ENCODE results near the gene UBXN1. TPM values are rescaled to one million over a fixed set of nuclear protein-coding genes. Genes with fewer than 3 reads are reported as not detected.

UBXN1 gene
- total and polyA plus RNA-seq, 3 donors from 2014 or later, result 173 to 196 (median 190) TPM

DNA sequence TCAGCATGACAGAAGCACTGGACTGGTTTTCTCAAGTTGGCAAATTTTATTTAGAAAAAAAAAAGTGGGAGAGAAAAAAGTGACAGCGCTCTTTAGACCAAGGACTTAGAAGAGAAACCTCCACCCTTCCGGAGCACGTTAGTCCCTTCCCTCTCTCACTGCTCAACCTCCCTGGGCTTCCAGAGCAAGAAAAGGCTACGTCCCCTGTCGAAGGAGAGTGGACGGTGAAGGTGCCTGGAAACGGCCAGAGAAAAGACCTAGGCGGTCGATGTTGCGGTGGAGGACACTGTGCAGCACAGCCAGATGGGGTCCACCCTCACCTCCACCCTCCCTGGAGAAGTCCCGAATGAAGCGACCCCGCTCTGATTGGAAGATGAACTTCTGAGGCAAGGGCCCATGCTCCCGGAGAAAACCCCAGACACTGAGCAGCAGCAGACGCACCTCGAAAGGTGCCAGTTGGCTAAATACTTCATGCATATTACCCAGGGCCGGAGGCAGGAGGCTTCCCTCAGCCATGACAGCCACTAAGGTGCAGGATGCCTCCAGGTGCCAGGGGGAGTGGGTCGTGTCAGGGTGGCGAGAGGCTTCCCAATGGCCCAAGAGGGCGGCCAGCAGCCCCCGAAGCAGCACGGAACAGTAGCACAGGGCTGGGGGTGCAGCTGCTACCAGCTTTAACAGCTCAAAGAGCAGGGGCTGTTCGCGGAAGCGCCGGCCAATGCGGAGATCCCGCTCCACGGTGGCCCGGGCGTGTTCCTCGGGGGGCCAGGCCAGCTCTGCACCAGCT lies 31.9 kb downstream of the UBXN1 start:
- Histone ChIP-seq H3K36me3 (ENCODE audit: low read depth, missing control alignments) (no peaks in the 10 kb centered on the region), H3K4me1 (peaks cover 20% of the 10 kb centered on the region), H3K4me3 (peak overlapping the region; percentile 97 to 100), H3K9me3 (no peaks in the 10 kb centered on the region), H3K27ac (peak overlapping the region in 1 of 2 donors; percentile 95), H3K27me3 (no peaks in the 10 kb centered on the region)
- intact Hi-C loops (cut with DNase I; ENCODE audit: low total_unique reads), result no loop called here
- TF ChIP-seq, protein P1, sequence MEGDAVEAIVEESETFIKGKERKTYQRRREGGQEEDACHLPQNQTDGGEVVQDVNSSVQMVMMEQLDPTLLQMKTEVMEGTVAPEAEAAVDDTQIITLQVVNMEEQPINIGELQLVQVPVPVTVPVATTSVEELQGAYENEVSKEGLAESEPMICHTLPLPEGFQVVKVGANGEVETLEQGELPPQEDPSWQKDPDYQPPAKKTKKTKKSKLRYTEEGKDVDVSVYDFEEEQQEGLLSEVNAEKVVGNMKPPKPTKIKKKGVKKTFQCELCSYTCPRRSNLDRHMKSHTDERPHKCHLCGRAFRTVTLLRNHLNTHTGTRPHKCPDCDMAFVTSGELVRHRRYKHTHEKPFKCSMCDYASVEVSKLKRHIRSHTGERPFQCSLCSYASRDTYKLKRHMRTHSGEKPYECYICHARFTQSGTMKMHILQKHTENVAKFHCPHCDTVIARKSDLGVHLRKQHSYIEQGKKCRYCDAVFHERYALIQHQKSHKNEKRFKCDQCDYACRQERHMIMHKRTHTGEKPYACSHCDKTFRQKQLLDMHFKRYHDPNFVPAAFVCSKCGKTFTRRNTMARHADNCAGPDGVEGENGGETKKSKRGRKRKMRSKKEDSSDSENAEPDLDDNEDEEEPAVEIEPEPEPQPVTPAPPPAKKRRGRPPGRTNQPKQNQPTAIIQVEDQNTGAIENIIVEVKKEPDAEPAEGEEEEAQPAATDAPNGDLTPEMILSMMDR (IDR thresholded peaks at IDR 0.05), result no peak
- no peak for TF ChIP-seq POLR2A (IDR thresholded peaks at IDR 0.05)
- DNase-seq, result no peak
- 36 to 57% methylated on average over 11 to 32 of the region's 32 CpGs for WGBS, 2 donors

DNA sequence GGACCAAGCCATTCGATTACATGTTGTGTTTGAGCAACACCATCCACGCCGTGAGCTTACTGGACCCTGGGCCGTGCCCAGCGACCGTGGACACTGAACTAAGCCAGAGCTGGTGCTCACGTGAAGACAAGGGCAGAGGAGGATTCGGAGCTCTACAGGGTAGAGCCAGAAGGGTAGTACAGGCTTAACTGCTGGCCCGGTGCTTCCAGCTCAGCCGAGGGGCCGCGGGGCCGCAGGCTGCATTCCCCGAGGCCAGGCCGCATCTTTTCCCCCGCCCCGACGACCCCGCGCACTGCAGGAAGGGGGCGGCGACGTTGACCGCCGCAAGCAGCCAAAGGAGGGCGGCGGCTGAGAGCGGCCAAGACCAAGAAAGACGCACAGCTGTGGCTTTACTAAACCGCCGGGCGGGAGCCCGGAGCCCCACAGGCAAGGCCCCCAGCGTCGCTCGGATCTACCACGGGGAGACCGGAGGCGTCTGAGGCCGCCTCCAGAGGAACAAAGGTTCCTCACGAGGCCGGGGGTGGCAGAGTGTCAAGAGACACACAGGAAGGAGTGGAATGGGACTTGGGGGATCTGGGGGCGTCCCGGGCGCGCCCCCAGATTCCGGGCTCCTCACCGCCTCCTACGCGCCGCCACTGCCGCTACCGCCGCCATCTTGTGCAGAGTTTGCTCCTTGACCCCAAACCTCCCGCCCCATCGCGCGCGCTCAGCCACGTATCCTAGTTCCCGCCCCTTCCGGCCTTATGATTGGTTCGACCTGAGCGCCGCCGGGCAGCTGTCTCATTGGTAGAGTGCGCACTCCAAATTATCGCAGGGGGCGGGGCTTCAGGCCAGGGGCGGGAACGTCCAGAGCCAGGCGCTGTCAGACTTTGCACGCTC lies 32.7 kb downstream of the UBXN1 start, which contains the start of gene GANAB:
Gene GANAB (minus strand): TSS at position 668 of the 879 bp plus-strand sequence. CDS start 14 bp downstream, at position 654.
- peak; percentile 100 for DNase-seq
- 0 to 1% methylated on average over 32 to 73 of the region's 73 CpGs for WGBS, 2 donors
- peak; percentile 74 for TF ChIP-seq POLR2A (IDR thresholded peaks at IDR 0.05)
- TF ChIP-seq, protein P1 (IDR thresholded peaks at IDR 0.05), result no peak
- Histone ChIP-seq H3K27me3 (no peaks in the 10 kb centered on the region), H3K4me3 (peak within 1 kb of the TSS; percentile 97 to 100), H3K9me3 (no peaks in the 10 kb centered on the region), H3K4me1 (peaks cover 13% of the 10 kb centered on the region), H3K27ac (peak within 1 kb of the TSS; percentile 93 to 95), H3K36me3 (ENCODE audit: low read depth, missing control alignments) (no peaks in the 10 kb centered on the region)
- intact Hi-C loops (cut with DNase I; ENCODE audit: low total_unique reads), result no loop called here

DNA sequence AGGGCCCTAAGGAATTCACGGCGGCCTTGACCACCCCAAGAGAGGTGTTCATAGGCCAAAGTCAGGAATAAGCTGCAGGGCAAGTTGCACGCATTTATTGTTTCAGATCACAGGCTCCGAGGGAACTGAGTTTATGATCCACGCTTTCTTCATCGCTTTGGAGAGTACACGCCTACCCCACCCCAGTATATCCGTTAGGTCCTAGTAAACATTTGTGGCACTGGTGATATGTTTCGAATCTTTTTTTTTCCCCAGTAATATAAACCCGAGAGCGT lies 33.3 kb downstream of the UBXN1 start:
- Histone ChIP-seq H3K27me3 (no peaks in the 10 kb centered on the region), H3K27ac (peak overlapping the region; percentile 93 to 95), H3K4me1 (peaks cover 13% of the 10 kb centered on the region), H3K4me3 (peak overlapping the region; percentile 97 to 100), H3K9me3 (no peaks in the 10 kb centered on the region), H3K36me3 (ENCODE audit: low read depth, missing control alignments) (no peaks in the 10 kb centered on the region)
- no peak for TF ChIP-seq POLR2A (IDR thresholded peaks at IDR 0.05)
- TF ChIP-seq, protein P1 (IDR thresholded peaks at IDR 0.05), result no peak
- 4 to 8% methylated on average over 11 of the region's 11 CpGs for WGBS, 2 donors
- no peak for DNase-seq
- intact Hi-C loops (cut with DNase I; ENCODE audit: low total_unique reads), result no loop called here

DNA sequence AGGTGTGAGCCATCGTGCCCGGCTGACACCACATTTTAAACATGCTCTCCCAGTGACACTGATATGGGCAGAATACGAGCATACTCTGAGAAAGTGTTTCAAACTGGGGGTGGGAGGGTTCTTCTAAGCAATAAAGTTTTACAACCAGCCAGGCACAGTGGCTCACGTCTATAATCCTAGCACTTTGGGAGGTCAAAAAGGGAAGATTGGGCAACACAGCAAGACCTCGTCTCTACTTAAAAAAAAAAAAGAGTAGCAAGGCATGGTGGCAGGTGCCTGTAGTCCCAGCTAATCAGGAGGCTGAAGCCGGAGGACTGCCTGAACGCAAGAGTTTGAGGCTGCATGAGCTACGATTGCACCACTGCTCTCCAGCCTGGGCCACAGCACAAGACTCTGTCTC lies 34.7 kb downstream of the UBXN1 start:
- Histone ChIP-seq H3K36me3 (ENCODE audit: low read depth, missing control alignments) (no peaks in the 10 kb centered on the region), H3K9me3 (no peaks in the 10 kb centered on the region), H3K27ac (no peak overlapping the region), H3K4me1 (peaks cover 13% of the 10 kb centered on the region), H3K4me3 (no peak overlapping the region), H3K27me3 (no peaks in the 10 kb centered on the region)
- TF ChIP-seq, protein P1 (IDR thresholded peaks at IDR 0.05), result no peak
- TF ChIP-seq POLR2A (IDR thresholded peaks at IDR 0.05), result no peak
- 65 to 68% methylated on average over 5 to 8 of the region's 8 CpGs for WGBS, 2 donors
- intact Hi-C loops (cut with DNase I; ENCODE audit: low total_unique reads), result no loop called here
- no peak for DNase-seq
